ENCODE measurements around the gene AIP. TPM values are rescaled to one million over a fixed set of nuclear protein-coding genes. Genes with fewer than 3 reads are reported as not detected.

AIP gene
- total RNA-seq, 1 experiment from 2014 or later, result 61.0 TPM

- POLR2A ChIA-PET, result no interaction called here
- Histone ChIP-seq H3K9me2 (ENCODE audit: insufficient read depth) (no peaks in the 10 kb centered on the region), H3K27me3 (ENCODE audit: insufficient read depth, low read length) (no peaks in the 10 kb centered on the region), H3K4me2 (ENCODE audit: low read length) (peak overlapping the region; percentile 94), H3K9ac (ENCODE audit: low read length) (no peak overlapping the region), H4K20me1 (ENCODE audit: insufficient read depth) (no peaks in the 10 kb centered on the region), H3K27ac (ENCODE audit: low read depth, low read length) (no peak overlapping the region), H3K36me3 (ENCODE audit: control insufficient read depth in 1 of 2, insufficient read depth in 2 of 2, low read length in 2 of 2) (peaks cover 0 to 2% of the 10 kb centered on the region in 2 experiments; a peak in 1 of 4 replicates), H3K79me2 (ENCODE audit: insufficient read depth, low read length) (peaks cover 7% of the 10 kb centered on the region; the same call in 1 of the 2 replicates), H3K9me3 (ENCODE audit: control insufficient read depth in 1 of 2, insufficient read depth in 1 of 2, low read depth in 1 of 2, low read length in 2 of 2) (no peaks in the 10 kb centered on the region), H3K4me3 (replicated peaks in 1 of 2; ENCODE audit: low read depth in 1 of 2, low read length in 2 of 2) (peak overlapping the region; percentile 82 to 90; a peak in 3 of 4 replicates), H3K4me1 (ENCODE audit: control insufficient read depth in 1 of 2, insufficient read depth in 2 of 2, low read length in 2 of 2) (peaks cover 6 to 28% of the 10 kb centered on the region in 2 experiments; a peak in 3 of 4 replicates), H2AFZ (ENCODE audit: low read depth, low read length, poor library complexity, severe bottlenecking) (no peak overlapping the region)
- RAD21 ChIA-PET (ENCODE audit: low non-redundant PET in 1 of 2, low total read pairs in 2 of 2, uncharacterized antibody in 2 of 2, unreplicated experiment in 2 of 2), result no interaction called here
- no peak for DNase-seq (ENCODE audit: low read depth, low spot score)
- CTCF ChIA-PET, result no interaction called here
- ATAC-seq, result no peak
- intact Hi-C loops (cut with micrococcal nuclease), result no loop called here
- TF ChIP-seq, protein P1, sequence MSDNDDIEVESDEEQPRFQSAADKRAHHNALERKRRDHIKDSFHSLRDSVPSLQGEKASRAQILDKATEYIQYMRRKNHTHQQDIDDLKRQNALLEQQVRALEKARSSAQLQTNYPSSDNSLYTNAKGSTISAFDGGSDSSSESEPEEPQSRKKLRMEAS (IDR thresholded peaks at IDR 0.05), result no peak
- TF ChIP-seq SRF (IDR thresholded peaks at IDR 0.05; ENCODE audit: low read depth) (no peak), ELF1 (IDR thresholded peaks at IDR 0.05; ENCODE audit: borderline replicate concordance, low read depth) (no peak), SIN3A (IDR thresholded peaks at IDR 0.05; ENCODE audit: low read depth) (no peak), CBX3 (IDR thresholded peaks at IDR 0.05; ENCODE audit: low read depth) (no peak), CEBPB (IDR thresholded peaks at IDR 0.05; ENCODE audit: low read depth) (no peak)
- TSS peak; percentile 59 for BruUV-seq (replicated peaks)
Observed at GRCh38 chr11:67441731-67442351, 41.0 kb upstream of the AIP start.

DNA sequence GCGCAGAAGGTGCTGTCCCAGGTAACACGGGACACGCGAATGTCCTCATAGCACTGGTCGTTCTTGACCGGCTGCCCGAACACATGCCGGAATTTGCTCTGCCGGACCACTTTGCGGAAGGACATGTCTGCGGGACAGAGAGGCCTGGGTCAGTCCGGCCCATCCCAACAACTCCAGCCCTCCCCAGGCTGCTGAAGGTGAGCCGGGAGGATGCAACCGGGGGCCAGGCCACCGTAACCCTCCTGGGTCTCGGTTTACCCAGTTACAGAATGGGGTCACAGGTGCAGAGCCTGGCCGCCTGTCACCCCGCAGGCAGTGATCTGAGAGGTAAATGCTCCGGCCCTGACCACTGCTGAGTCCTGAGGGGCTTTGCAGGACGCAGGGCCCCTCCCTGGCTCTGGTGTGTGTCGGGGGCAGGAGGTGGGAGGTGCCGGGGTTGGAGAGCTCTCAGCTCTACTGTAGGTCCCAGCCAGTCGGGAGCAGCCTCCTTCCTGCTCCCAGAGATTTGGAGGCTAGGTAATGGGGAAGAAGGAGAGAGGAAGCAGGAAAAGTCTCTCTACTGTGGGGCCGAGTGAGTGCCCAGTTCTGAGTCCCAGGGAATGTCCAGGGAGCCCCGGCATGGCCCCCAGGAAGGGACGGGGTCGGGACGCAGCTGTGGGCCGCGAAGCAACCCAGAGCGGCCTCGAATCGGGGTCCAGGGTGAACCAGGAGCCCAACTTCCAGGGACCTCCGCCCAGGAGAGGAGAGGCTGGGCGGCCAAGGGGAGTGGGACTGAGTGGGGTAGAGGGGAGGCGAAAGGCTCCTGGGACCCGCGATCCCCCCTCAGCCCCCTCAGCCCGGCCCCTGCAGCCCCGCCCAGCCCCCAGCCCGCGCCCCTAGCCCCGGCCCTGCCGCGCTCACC, 40.1 kb upstream of the AIP start:
- BruUV-seq (replicated peaks), result no TSS peak
- RAD21 ChIA-PET (ENCODE audit: low non-redundant PET in 1 of 2, low total read pairs in 2 of 2, uncharacterized antibody in 2 of 2, unreplicated experiment in 2 of 2), result no interaction called here
- Histone ChIP-seq H4K20me1 (ENCODE audit: insufficient read depth) (no peaks in the 10 kb centered on the region), H3K9me2 (ENCODE audit: insufficient read depth) (no peaks in the 10 kb centered on the region), H3K79me2 (ENCODE audit: insufficient read depth, low read length) (peaks cover 7% of the 10 kb centered on the region; the same call in 1 of the 2 replicates), H3K27ac (ENCODE audit: low read depth, low read length) (peak overlapping the region; percentile 79), H2AFZ (ENCODE audit: low read depth, low read length, poor library complexity, severe bottlenecking) (no peak overlapping the region), H3K4me1 (ENCODE audit: control insufficient read depth in 1 of 2, insufficient read depth in 2 of 2, low read length in 2 of 2) (peaks cover 6 to 28% of the 10 kb centered on the region in 2 experiments; a peak in 3 of 4 replicates), H3K9ac (ENCODE audit: low read length) (peak overlapping the region; percentile 87), H3K4me2 (ENCODE audit: low read length) (peak overlapping the region; percentile 94), H3K36me3 (ENCODE audit: control insufficient read depth in 1 of 2, insufficient read depth in 2 of 2, low read length in 2 of 2) (peaks cover 0 to 2% of the 10 kb centered on the region in 2 experiments; a peak in 1 of 4 replicates), H3K4me3 (replicated peaks in 1 of 2; ENCODE audit: low read depth in 1 of 2, low read length in 2 of 2) (peak overlapping the region; percentile 82 to 90), H3K9me3 (ENCODE audit: control insufficient read depth in 1 of 2, insufficient read depth in 1 of 2, low read depth in 1 of 2, low read length in 2 of 2) (no peaks in the 10 kb centered on the region), H3K27me3 (ENCODE audit: insufficient read depth, low read length) (no peaks in the 10 kb centered on the region)
- no peak for DNase-seq (ENCODE audit: low read depth, low spot score)
- POLR2A ChIA-PET, result no interaction called here
- ATAC-seq, result peak; percentile 29
- intact Hi-C loops (cut with micrococcal nuclease), result no loop called here
- CTCF ChIA-PET, result no interaction called here
- TF ChIP-seq CBX3 (IDR thresholded peaks at IDR 0.05; ENCODE audit: low read depth) (no peak), SP1 (IDR thresholded peaks at IDR 0.05; ENCODE audit: low read depth) (no peak), EGR1 (IDR thresholded peaks at IDR 0.05; ENCODE audit: low read depth) (no peak), POLR2A (IDR thresholded peaks at IDR 0.05; ENCODE audit: borderline replicate concordance, extremely low read depth, insufficient read depth, insufficient read length) (no peak), TCF7L2 (IDR thresholded peaks at IDR 0.05; ENCODE audit: borderline replicate concordance, extremely low read depth, insufficient read depth, insufficient read length) (no peak)
- TF ChIP-seq, protein P2, sequence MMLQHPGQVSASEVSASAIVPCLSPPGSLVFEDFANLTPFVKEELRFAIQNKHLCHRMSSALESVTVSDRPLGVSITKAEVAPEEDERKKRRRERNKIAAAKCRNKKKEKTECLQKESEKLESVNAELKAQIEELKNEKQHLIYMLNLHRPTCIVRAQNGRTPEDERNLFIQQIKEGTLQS (IDR thresholded peaks at IDR 0.05), result no peak
- TF ChIP-seq, protein P3, sequence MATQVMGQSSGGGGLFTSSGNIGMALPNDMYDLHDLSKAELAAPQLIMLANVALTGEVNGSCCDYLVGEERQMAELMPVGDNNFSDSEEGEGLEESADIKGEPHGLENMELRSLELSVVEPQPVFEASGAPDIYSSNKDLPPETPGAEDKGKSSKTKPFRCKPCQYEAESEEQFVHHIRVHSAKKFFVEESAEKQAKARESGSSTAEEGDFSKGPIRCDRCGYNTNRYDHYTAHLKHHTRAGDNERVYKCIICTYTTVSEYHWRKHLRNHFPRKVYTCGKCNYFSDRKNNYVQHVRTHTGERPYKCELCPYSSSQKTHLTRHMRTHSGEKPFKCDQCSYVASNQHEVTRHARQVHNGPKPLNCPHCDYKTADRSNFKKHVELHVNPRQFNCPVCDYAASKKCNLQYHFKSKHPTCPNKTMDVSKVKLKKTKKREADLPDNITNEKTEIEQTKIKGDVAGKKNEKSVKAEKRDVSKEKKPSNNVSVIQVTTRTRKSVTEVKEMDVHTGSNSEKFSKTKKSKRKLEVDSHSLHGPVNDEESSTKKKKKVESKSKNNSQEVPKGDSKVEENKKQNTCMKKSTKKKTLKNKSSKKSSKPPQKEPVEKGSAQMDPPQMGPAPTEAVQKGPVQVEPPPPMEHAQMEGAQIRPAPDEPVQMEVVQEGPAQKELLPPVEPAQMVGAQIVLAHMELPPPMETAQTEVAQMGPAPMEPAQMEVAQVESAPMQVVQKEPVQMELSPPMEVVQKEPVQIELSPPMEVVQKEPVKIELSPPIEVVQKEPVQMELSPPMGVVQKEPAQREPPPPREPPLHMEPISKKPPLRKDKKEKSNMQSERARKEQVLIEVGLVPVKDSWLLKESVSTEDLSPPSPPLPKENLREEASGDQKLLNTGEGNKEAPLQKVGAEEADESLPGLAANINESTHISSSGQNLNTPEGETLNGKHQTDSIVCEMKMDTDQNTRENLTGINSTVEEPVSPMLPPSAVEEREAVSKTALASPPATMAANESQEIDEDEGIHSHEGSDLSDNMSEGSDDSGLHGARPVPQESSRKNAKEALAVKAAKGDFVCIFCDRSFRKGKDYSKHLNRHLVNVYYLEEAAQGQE (IDR thresholded peaks at IDR 0.05; ENCODE audit: low read depth), result no peak

Measured in HCT116 (cell line).